Measurements from ENCODE around the gene CLPSL1. TPM values are rescaled to one million over a fixed set of nuclear protein-coding genes. Genes with fewer than 3 reads are reported as not detected.

Gene CLPSL1
- total RNA-seq, 1 donor from 2014 or later: not detected

GRCh38 chr6:35829306-35829705 lies 48.5 kb downstream of the CLPSL1 start:
- TF ChIP-seq, protein P1, sequence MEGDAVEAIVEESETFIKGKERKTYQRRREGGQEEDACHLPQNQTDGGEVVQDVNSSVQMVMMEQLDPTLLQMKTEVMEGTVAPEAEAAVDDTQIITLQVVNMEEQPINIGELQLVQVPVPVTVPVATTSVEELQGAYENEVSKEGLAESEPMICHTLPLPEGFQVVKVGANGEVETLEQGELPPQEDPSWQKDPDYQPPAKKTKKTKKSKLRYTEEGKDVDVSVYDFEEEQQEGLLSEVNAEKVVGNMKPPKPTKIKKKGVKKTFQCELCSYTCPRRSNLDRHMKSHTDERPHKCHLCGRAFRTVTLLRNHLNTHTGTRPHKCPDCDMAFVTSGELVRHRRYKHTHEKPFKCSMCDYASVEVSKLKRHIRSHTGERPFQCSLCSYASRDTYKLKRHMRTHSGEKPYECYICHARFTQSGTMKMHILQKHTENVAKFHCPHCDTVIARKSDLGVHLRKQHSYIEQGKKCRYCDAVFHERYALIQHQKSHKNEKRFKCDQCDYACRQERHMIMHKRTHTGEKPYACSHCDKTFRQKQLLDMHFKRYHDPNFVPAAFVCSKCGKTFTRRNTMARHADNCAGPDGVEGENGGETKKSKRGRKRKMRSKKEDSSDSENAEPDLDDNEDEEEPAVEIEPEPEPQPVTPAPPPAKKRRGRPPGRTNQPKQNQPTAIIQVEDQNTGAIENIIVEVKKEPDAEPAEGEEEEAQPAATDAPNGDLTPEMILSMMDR (IDR thresholded peaks at IDR 0.05; ENCODE audit: unreplicated experiment): no peak
- H3K4me3 Mint-ChIP-seq (ENCODE audit: unreplicated experiment): no peak overlapping the region
- H3K4me1 Mint-ChIP-seq (ENCODE audit: unreplicated experiment): no peaks in the 10 kb centered on the region
- H3K27ac Mint-ChIP-seq (ENCODE audit: unreplicated experiment): no peak overlapping the region
- H3K36me3 Mint-ChIP-seq (ENCODE audit: low read depth, unreplicated experiment): no peaks in the 10 kb centered on the region
- no peaks in the 10 kb centered on the region for H3K27me3 Mint-ChIP-seq (ENCODE audit: unreplicated experiment)
- no peak for DNase-seq (ENCODE audit: low spot score)
- H3K9me3 Mint-ChIP-seq (ENCODE audit: unreplicated experiment): no peaks in the 10 kb centered on the region

DNA sequence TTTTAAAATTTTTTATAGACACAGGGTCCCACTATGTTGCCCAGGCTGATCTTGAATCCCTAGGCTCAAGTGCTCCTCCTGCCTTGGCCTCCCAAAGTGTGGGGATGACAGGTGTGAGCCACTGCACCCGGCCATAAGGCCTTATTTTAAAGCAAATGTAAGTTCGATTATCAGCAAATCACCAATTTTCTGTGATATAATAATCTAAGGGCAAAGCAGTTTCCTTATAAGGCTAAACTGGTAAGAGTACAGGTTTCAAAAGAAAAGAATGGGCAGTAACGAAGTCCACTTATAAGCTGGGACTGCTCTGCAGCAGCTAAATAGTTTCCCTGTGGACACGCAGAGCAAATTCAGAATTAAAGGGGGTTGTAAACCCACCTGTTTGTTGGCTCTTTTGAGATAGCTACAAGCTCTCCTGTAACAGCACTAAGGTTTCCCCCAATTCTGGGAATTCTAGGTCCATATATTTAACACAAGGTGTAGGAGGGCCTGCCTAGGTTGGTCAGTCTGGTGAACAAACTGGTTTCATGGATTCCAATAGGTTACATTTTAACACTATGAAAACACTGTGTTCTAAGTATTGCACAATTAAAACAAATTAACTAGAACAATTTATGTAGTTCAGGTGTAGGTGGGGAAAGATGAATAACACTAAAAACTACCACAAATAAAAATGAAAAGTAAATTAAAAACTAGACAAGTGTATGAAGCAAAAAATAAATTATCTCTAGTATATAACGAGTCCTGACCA lies 50.6 kb downstream of the CLPSL1 start:
- TF ChIP-seq, protein P1 (IDR thresholded peaks at IDR 0.05; ENCODE audit: unreplicated experiment): no peak
- no peak for DNase-seq (ENCODE audit: low spot score)
- no peaks in the 10 kb centered on the region for H3K36me3 Mint-ChIP-seq (ENCODE audit: low read depth, unreplicated experiment)
- H3K4me3 Mint-ChIP-seq (ENCODE audit: unreplicated experiment): no peak overlapping the region
- H3K9me3 Mint-ChIP-seq (ENCODE audit: unreplicated experiment): no peaks in the 10 kb centered on the region
- no peaks in the 10 kb centered on the region for H3K27me3 Mint-ChIP-seq (ENCODE audit: unreplicated experiment)
- no peak overlapping the region for H3K27ac Mint-ChIP-seq (ENCODE audit: unreplicated experiment)
- H3K4me1 Mint-ChIP-seq (ENCODE audit: unreplicated experiment): no peaks in the 10 kb centered on the region

DNA sequence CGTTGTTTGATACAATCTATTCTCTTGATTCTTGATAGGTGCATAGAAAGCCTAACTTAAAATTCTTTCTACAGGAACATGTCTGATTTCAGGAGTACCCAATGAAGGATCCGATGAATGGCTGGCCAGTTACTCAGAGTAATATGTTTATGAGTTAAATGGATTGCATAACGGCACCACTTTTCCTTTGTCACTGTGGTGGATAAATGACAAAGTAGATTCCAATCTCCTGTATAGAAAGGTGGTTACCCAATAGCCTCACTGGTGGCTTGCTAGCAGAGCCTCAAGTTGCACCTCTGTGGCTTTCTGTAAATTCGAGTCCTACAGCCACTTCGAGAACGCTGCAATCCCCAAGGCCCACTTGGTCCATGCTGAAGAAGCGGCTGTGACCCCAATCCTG lies 52.7 kb downstream of the CLPSL1 start:
- DNase-seq (ENCODE audit: low spot score): no peak
- TF ChIP-seq, protein P1 (IDR thresholded peaks at IDR 0.05; ENCODE audit: unreplicated experiment): no peak
- H3K27ac Mint-ChIP-seq (ENCODE audit: unreplicated experiment): no peak overlapping the region

More for the DNA sequence above, 52.7 kb downstream of the CLPSL1 start:
- H3K9me3 Mint-ChIP-seq (ENCODE audit: unreplicated experiment): no peaks in the 10 kb centered on the region
- peaks cover 6% of the 10 kb centered on the region for H3K36me3 Mint-ChIP-seq (ENCODE audit: low read depth, unreplicated experiment)
- H3K4me3 Mint-ChIP-seq (ENCODE audit: unreplicated experiment): no peak overlapping the region
- H3K4me1 Mint-ChIP-seq (ENCODE audit: unreplicated experiment): no peaks in the 10 kb centered on the region
- H3K27me3 Mint-ChIP-seq (ENCODE audit: unreplicated experiment): no peaks in the 10 kb centered on the region

Other genes with a start within 250 kb of the CLPSL1 start
- gene FKBP5, start 92.1 kb upstream of the CLPSL1 start, total RNA-seq (ENCODE audit: unreplicated experiment): 7.2 TPM
- gene ARMC12, start 44.0 kb upstream of the CLPSL1 start, total RNA-seq (ENCODE audit: unreplicated experiment): 0.69 TPM
- gene CLPSL2, start 4.4 kb upstream of the CLPSL1 start, total RNA-seq (ENCODE audit: unreplicated experiment): not detected
- gene CLPS, start 16.3 kb downstream of the CLPSL1 start, total RNA-seq (ENCODE audit: unreplicated experiment): not detected
- gene LHFPL5, start 24.3 kb downstream of the CLPSL1 start, total RNA-seq (ENCODE audit: unreplicated experiment): not detected
- gene SRPK1, start 140.1 kb downstream of the CLPSL1 start, total RNA-seq (ENCODE audit: unreplicated experiment): 59.6 TPM
- 0.97 TPM for gene SLC26A8, start 243.6 kb downstream of the CLPSL1 start, total RNA-seq (ENCODE audit: unreplicated experiment)
- 73.2 TPM for gene MAPK14, start 246.8 kb downstream of the CLPSL1 start, total RNA-seq (ENCODE audit: unreplicated experiment)

Data from endothelial cell (in vitro differentiated cells).